ENCODE data around the gene CEACAM19.
"Not testable (repeated sequence)": the region's sequence is repeated elsewhere in the genome, so short reads cannot be mapped to it uniquely, and the experiment has no call there.

CEACAM19 gene

GRCh38 chr19:44702551-44703176 lies 31.4 kb downstream of the CEACAM19 start:
- no peak for DNase-seq

- DNase-seq, result no peak
These were observed 32.2 kb downstream of the CEACAM19 start for GRCh38 chr19:44703336-44704078.

GRCh38 chr19:44704982-44705381 lies 33.7 kb downstream of the CEACAM19 start:
- no peak for DNase-seq

- DNase-seq, result no peak
These were observed 34.3 kb downstream of the CEACAM19 start for GRCh38 chr19:44705502-44706010.

- DNase-seq, result no peak
These were observed 35.4 kb downstream of the CEACAM19 start for GRCh38 chr19:44706506-44707236.

GRCh38 chr19:44707794-44708193 lies 36.5 kb downstream of the CEACAM19 start:
- DNase-seq, result no peak

- DNase-seq, result no peak
These were observed 37.7 kb downstream of the CEACAM19 start for GRCh38 chr19:44708940-44709339.

- not testable (repeated sequence) for DNase-seq
These were observed 38.4 kb downstream of the CEACAM19 start for GRCh38 chr19:44709434-44710266.

GRCh38 chr19:44710483-44710882 lies 39.2 kb downstream of the CEACAM19 start:
- no peak for DNase-seq

- no peak for DNase-seq
These were observed 41.7 kb downstream of the CEACAM19 start for GRCh38 chr19:44712864-44713515.

- no peak for DNase-seq
These were observed 43.4 kb downstream of the CEACAM19 start for GRCh38 chr19:44714597-44715169.

GRCh38 chr19:44717603-44718002 lies 46.3 kb downstream of the CEACAM19 start:
- DNase-seq, result no peak

- DNase-seq, result no peak
These were observed 47.4 kb downstream of the CEACAM19 start for GRCh38 chr19:44718441-44719261.

GRCh38 chr19:44719262-44719701 lies 48.0 kb downstream of the CEACAM19 start:
- DNase-seq, result no peak

- DNase-seq, result not testable (repeated sequence)
These were observed 49.1 kb downstream of the CEACAM19 start for GRCh38 chr19:44720396-44720795.

- no peak for DNase-seq
These were observed 49.7 kb downstream of the CEACAM19 start for GRCh38 chr19:44720945-44721344.

GRCh38 chr19:44721369-44721768 lies 50.1 kb downstream of the CEACAM19 start:
- DNase-seq, result not testable (repeated sequence)

- DNase-seq, result peak in 1 of 5 donors; percentile 13
These were observed 51.1 kb downstream of the CEACAM19 start for GRCh38 chr19:44722131-44723121.

- DNase-seq, result no peak
These were observed 52.1 kb downstream of the CEACAM19 start for GRCh38 chr19:44723299-44723951.

Data from T-helper 1 cell (primary cell).